ENCODE results near the gene C6orf163.
A peak's percentile ranks its signal among the peaks of the same experiment; 100 is the strongest.
"Not testable (repeated sequence)": the region's sequence is repeated elsewhere in the genome, so short reads cannot be mapped to it uniquely, and the experiment has no call there.

Gene C6orf163

GRCh38 chr6:87344731-87345130, at the start of gene C6orf163:
Gene C6orf163 (plus strand): TSS chr6:87344813. CDS start chr6:87345100, 287 bp downstream.
- DNase-seq (ENCODE audit: insufficient read length, low spot score) (no peak), FAIRE-seq (no peak)

GRCh38 chr6:87297119-87297518, 47.5 kb upstream of the C6orf163 start:
- DNase-seq (ENCODE audit: insufficient read length, low spot score) (no peak), FAIRE-seq (no peak)

GRCh38 chr6:87301277-87301676, 43.3 kb upstream of the C6orf163 start:
- not testable (repeated sequence) for FAIRE-seq; DNase-seq (ENCODE audit: insufficient read length, low spot score)

- DNase-seq (ENCODE audit: insufficient read length, low spot score): no peak
- FAIRE-seq: no peak
Measured at GRCh38 chr6:87308970-87309369, 35.6 kb upstream of the C6orf163 start.

GRCh38 chr6:87312860-87313259, 31.8 kb upstream of the C6orf163 start:
- FAIRE-seq (no peak), DNase-seq (ENCODE audit: insufficient read length, low spot score) (no peak)

GRCh38 chr6:87315071-87315470, 29.5 kb upstream of the C6orf163 start:
- no peak for FAIRE-seq
- DNase-seq (ENCODE audit: insufficient read length, low spot score): no peak

- no peak for FAIRE-seq
- DNase-seq (ENCODE audit: insufficient read length, low spot score): no peak
Measured at GRCh38 chr6:87319271-87319987, 25.2 kb upstream of the C6orf163 start.

- FAIRE-seq (peak; percentile 71), DNase-seq (ENCODE audit: insufficient read length, low spot score) (peak; percentile 84)
Measured at GRCh38 chr6:87322304-87323212, 22.1 kb upstream of the C6orf163 start, which contains the start of gene SMIM8. Gene SMIM8 (plus strand): TSS chr6:87322588. CDS start chr6:87337032, 14,444 bp downstream.

- not testable (repeated sequence) for DNase-seq (ENCODE audit: insufficient read length, low spot score); FAIRE-seq
Measured at GRCh38 chr6:87323880-87324279, 20.7 kb upstream of the C6orf163 start.

- FAIRE-seq: no peak
- no peak for DNase-seq (ENCODE audit: insufficient read length, low spot score)
Measured at GRCh38 chr6:87330961-87331360, 13.7 kb upstream of the C6orf163 start.

GRCh38 chr6:87333033-87333432, 11.6 kb upstream of the C6orf163 start:
- FAIRE-seq (no peak), DNase-seq (ENCODE audit: insufficient read length, low spot score) (no peak)

- no peak for FAIRE-seq
- no peak for DNase-seq (ENCODE audit: insufficient read length, low spot score)
Measured at GRCh38 chr6:87333591-87334181, 10.9 kb upstream of the C6orf163 start.

- DNase-seq (ENCODE audit: insufficient read length, low spot score): no peak
Measured at GRCh38 chr6:87334683-87335082, 9.9 kb upstream of the C6orf163 start.

GRCh38 chr6:87336367-87336766, 8.2 kb upstream of the C6orf163 start:
- no peak for DNase-seq (ENCODE audit: insufficient read length, low spot score)
- FAIRE-seq: no peak

More at GRCh38 chr6:87334683-87335082, 9.9 kb upstream of the C6orf163 start:
- no peak for FAIRE-seq

GRCh38 chr6:87340230-87340629, 4.4 kb upstream of the C6orf163 start:
- FAIRE-seq: no peak
- no peak for DNase-seq (ENCODE audit: insufficient read length, low spot score)

- DNase-seq (ENCODE audit: insufficient read length, low spot score) (no peak), FAIRE-seq (no peak)
Measured at GRCh38 chr6:87341158-87341557, 3.5 kb upstream of the C6orf163 start.

- no peak for DNase-seq (ENCODE audit: insufficient read length, low spot score)
- FAIRE-seq: peak; percentile 97
Measured at GRCh38 chr6:87341899-87342298, 2.7 kb upstream of the C6orf163 start.

- peak; percentile 72 for FAIRE-seq
- no peak for DNase-seq (ENCODE audit: insufficient read length, low spot score)
Measured at GRCh38 chr6:87342829-87343228, 1.8 kb upstream of the C6orf163 start.

- DNase-seq (ENCODE audit: insufficient read length, low spot score) (no peak), FAIRE-seq (no peak)
Measured at GRCh38 chr6:87346700-87347099, 2.1 kb downstream of the C6orf163 start.

- no peak for DNase-seq (ENCODE audit: insufficient read length, low spot score)
Measured at GRCh38 chr6:87349896-87350295, 5.3 kb downstream of the C6orf163 start.

GRCh38 chr6:87350516-87350915, 5.9 kb downstream of the C6orf163 start:
- no peak for FAIRE-seq
- no peak for DNase-seq (ENCODE audit: insufficient read length, low spot score)

More at GRCh38 chr6:87349896-87350295, 5.3 kb downstream of the C6orf163 start:
- no peak for FAIRE-seq
